ENCODE measurements around the gene MRC1. TPM values are rescaled to one million over a fixed set of nuclear protein-coding genes. Genes with fewer than 3 reads are reported as not detected.

The MRC1 gene
- total RNA-seq, 3 donors from 2014 or later: 13.8 to 197 (median 29.3) TPM

- TF ChIP-seq POLR2AphosphoS5 (IDR thresholded peaks at IDR 0.05) (no peak), CTCF (IDR thresholded peaks at IDR 0.05) (no peak), POLR2A (IDR thresholded peaks at IDR 0.05) (no peak)
- DNase-seq (ENCODE audit: low spot score in 2 of 2): no peak
- Histone ChIP-seq H3K9me3 (no peaks in the 10 kb centered on the region), H3K4me3 (no peak overlapping the region), H3K4me1 (no peaks in the 10 kb centered on the region), H3K36me3 (no peaks in the 10 kb centered on the region), H3K27ac (no peak overlapping the region), H3K27me3 (no peaks in the 10 kb centered on the region)
- intact Hi-C loops (cut with DNase I; ENCODE audit: low total_unique reads): no loop called here
Measured at GRCh38 chr10:17880601-17881000, 71.5 kb downstream of the MRC1 start.

GRCh38 chr10:17882557-17882956 lies 73.4 kb downstream of the MRC1 start:
- TF ChIP-seq POLR2A (IDR thresholded peaks at IDR 0.05) (no peak), CTCF (IDR thresholded peaks at IDR 0.05) (no peak), POLR2AphosphoS5 (IDR thresholded peaks at IDR 0.05) (peak in 1 of 3 donors; percentile 77)
- H3K27ac ChIP-seq: no peak overlapping the region
- intact Hi-C loops (cut with DNase I; ENCODE audit: low total_unique reads): no loop called here

GRCh38 chr10:17883621-17884020 lies 74.5 kb downstream of the MRC1 start:
- intact Hi-C loops (cut with DNase I; ENCODE audit: low total_unique reads): no loop called here
- Histone ChIP-seq H3K4me3 (no peak overlapping the region), H3K4me1 (no peaks in the 10 kb centered on the region), H3K27ac (no peak overlapping the region), H3K36me3 (no peaks in the 10 kb centered on the region), H3K27me3 (no peaks in the 10 kb centered on the region), H3K9me3 (no peaks in the 10 kb centered on the region)
- TF ChIP-seq CTCF (IDR thresholded peaks at IDR 0.05) (no peak), POLR2AphosphoS5 (IDR thresholded peaks at IDR 0.05) (no peak)
- DNase-seq (ENCODE audit: low spot score in 2 of 2): no peak

More at GRCh38 chr10:17882557-17882956, 73.4 kb downstream of the MRC1 start:
- Histone ChIP-seq H3K4me1 (no peaks in the 10 kb centered on the region), H3K4me3 (no peak overlapping the region), H3K27me3 (no peaks in the 10 kb centered on the region), H3K36me3 (no peaks in the 10 kb centered on the region), H3K9me3 (no peaks in the 10 kb centered on the region)
- no peak for DNase-seq (ENCODE audit: low spot score in 2 of 2)

- intact Hi-C loops (cut with DNase I; ENCODE audit: low total_unique reads): no loop called here
- no peaks in the 10 kb centered on the region for H3K27me3 ChIP-seq
Measured at GRCh38 chr10:17888189-17888588, 79.0 kb downstream of the MRC1 start.

GRCh38 chr10:17891435-17891834 lies 82.3 kb downstream of the MRC1 start:
- DNase-seq (ENCODE audit: low spot score in 2 of 2): no peak
- H3K36me3 ChIP-seq: no peaks in the 10 kb centered on the region
- H3K4me1 ChIP-seq: no peaks in the 10 kb centered on the region
- H3K27ac ChIP-seq: no peak overlapping the region
- no peaks in the 10 kb centered on the region for H3K27me3 ChIP-seq
- H3K9me3 ChIP-seq: no peaks in the 10 kb centered on the region
- intact Hi-C loops (cut with DNase I; ENCODE audit: low total_unique reads): no loop called here
- TF ChIP-seq CTCF (IDR thresholded peaks at IDR 0.05) (no peak), POLR2AphosphoS5 (IDR thresholded peaks at IDR 0.05) (no peak), POLR2A (IDR thresholded peaks at IDR 0.05) (no peak)
- H3K4me3 ChIP-seq: no peak overlapping the region

More at GRCh38 chr10:17888189-17888588, 79.0 kb downstream of the MRC1 start:
- Histone ChIP-seq H3K9me3 (no peaks in the 10 kb centered on the region), H3K27ac (no peak overlapping the region), H3K36me3 (no peaks in the 10 kb centered on the region), H3K4me1 (no peaks in the 10 kb centered on the region), H3K4me3 (no peak overlapping the region)
- DNase-seq (ENCODE audit: low spot score in 2 of 2): no peak
- no peak for TF ChIP-seq POLR2AphosphoS5 (IDR thresholded peaks at IDR 0.05)
- TF ChIP-seq CTCF (IDR thresholded peaks at IDR 0.05): no peak
- TF ChIP-seq POLR2A (IDR thresholded peaks at IDR 0.05): no peak
